Measurements from ENCODE around the gene IBTK. TPM values are rescaled to one million over a fixed set of nuclear protein-coding genes. Genes with fewer than 3 reads are reported as not detected.
"Not testable (repeated sequence)": the region's sequence is repeated elsewhere in the genome, so short reads cannot be mapped to it uniquely, and the experiment has no call there.

The IBTK gene
- total RNA-seq, 1 donor from 2014 or later: 37.7 TPM

GRCh38 chr6:82183642-82184282 lies 63.8 kb downstream of the IBTK start:
- DNase-seq: no peak
- H3K27ac Mint-ChIP-seq: no peak overlapping the region
- intact Hi-C loops (cut with micrococcal nuclease): no loop called here
- H3K27me3 Mint-ChIP-seq: no peaks in the 10 kb centered on the region
- H3K36me3 Mint-ChIP-seq (ENCODE audit: low read depth): peaks cover 49% of the 10 kb centered on the region
- H3K4me3 Mint-ChIP-seq: no peak overlapping the region
- no peaks in the 10 kb centered on the region for H3K9me3 Mint-ChIP-seq
- peaks cover 3% of the 10 kb centered on the region for H3K4me1 Mint-ChIP-seq

DNA sequence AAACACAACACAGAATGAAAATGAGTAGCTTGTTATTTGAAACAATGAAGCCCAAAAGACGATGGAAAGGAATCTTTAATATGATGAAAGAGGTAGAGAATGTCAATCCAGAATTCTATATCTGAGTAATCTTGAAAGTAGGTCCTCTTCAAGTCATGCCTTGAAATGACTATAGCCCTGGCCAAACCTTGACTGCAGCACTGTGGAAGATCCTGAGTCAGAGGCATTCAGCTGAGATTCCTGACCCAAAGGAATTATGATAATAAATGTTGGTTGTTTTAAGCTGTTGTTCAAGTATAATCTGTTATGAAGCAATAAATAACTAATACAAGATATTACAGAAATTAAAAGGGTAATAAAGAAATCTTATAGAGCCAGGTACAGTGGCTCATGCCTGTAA lies 64.8 kb downstream of the IBTK start:
- H3K27ac Mint-ChIP-seq: no peak overlapping the region
- peaks cover 44% of the 10 kb centered on the region for H3K36me3 Mint-ChIP-seq (ENCODE audit: low read depth)

GRCh38 chr6:82179415-82179814 lies 68.1 kb downstream of the IBTK start:
- intact Hi-C loops (cut with micrococcal nuclease): no loop called here

More for the DNA sequence above, 64.8 kb downstream of the IBTK start:
- no peak overlapping the region for H3K4me3 Mint-ChIP-seq
- H3K9me3 Mint-ChIP-seq: no peaks in the 10 kb centered on the region
- intact Hi-C loops (cut with micrococcal nuclease): no loop called here
- no peaks in the 10 kb centered on the region for H3K27me3 Mint-ChIP-seq
- H3K4me1 Mint-ChIP-seq: peaks cover 3% of the 10 kb centered on the region
- DNase-seq: no peak

DNA sequence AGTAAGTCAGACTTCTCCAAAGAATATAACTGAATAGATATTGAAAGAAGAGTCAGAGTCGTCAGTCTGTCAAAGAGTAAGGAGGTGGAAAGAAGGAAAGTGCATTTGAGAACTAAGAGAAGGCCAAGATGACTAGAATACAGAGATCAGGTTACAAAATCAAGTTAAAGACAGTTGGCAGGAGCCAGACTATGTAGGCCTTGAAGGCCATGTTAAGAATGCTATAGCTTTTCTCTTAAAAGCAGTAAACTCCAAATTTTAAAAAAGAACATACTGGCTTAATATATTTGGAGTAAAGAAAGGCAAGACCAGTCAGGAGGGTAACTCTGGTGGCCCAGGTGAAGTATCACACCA lies 68.8 kb downstream of the IBTK start:
- Mint-ChIP-seq H3K4me1 (peaks cover 3% of the 10 kb centered on the region), H3K36me3 (ENCODE audit: low read depth) (peaks cover 37% of the 10 kb centered on the region), H3K9me3 (no peaks in the 10 kb centered on the region), H3K4me3 (no peak overlapping the region), H3K27me3 (no peaks in the 10 kb centered on the region), H3K27ac (no peak overlapping the region)
- DNase-seq: no peak
- intact Hi-C loops (cut with micrococcal nuclease): no loop called here

More at GRCh38 chr6:82179415-82179814, 68.1 kb downstream of the IBTK start:
- Mint-ChIP-seq H3K9me3 (no peaks in the 10 kb centered on the region), H3K4me1 (peaks cover 3% of the 10 kb centered on the region), H3K36me3 (ENCODE audit: low read depth) (peaks cover 36% of the 10 kb centered on the region), H3K27me3 (no peaks in the 10 kb centered on the region), H3K27ac (no peak overlapping the region), H3K4me3 (no peak overlapping the region)
- no peak for DNase-seq

DNA sequence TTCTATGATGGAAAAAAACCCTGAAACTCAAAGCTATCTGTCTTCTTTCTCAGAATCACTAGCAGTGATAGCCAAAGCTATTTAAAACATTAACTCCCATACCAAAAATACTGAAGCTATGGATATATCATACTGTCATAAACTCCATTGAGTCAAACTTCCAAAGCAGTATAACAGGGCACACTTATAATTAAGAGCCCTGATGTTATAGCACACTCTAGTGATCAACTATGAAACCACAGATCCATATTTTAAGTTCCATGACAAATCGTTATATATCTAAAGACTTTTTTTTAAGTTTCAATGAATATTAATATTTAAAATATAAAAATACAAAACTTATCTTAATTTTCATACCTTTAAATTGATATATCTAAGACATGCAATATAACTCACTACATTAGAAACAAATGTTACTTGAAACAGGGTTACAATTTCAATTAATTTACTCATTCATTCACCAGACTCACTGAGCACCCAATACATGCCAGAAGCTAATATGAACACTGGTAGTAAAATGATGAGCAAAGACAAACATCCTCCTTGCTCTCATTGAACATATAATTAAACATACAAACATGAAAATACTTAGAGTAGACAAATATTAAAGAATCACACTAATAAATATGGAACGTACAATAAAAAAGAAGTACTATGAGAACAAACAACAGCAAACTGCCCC lies 69.3 kb downstream of the IBTK start:
- H3K4me1 Mint-ChIP-seq: peaks cover 3% of the 10 kb centered on the region
- no peak for DNase-seq
- H3K27ac Mint-ChIP-seq: no peak overlapping the region
- peaks cover 39% of the 10 kb centered on the region for H3K36me3 Mint-ChIP-seq (ENCODE audit: low read depth)
- intact Hi-C loops (cut with micrococcal nuclease): no loop called here
- H3K9me3 Mint-ChIP-seq: no peaks in the 10 kb centered on the region
- H3K4me3 Mint-ChIP-seq: no peak overlapping the region
- H3K27me3 Mint-ChIP-seq: no peaks in the 10 kb centered on the region

DNA sequence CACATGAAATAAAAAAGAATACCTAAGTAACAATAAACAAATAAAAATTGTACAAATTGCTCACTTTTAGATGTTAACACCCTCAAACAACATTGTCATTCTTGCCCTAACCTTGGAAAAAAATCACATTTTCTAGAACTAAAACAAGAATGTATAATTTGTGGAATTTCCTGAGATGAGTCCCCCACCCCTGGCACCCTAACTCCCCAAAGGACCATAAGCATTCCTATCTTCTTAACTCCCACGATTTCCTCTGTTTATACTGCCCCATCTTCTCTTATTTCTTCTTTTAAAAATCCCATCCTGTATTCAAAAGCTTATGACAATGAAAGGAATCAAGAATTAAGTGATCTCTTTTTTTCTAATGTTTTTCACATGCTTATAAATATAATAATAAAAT lies 70.9 kb downstream of the IBTK start:
- intact Hi-C loops (cut with micrococcal nuclease): no loop called here
- Mint-ChIP-seq H3K27me3 (no peaks in the 10 kb centered on the region), H3K4me3 (no peak overlapping the region), H3K36me3 (ENCODE audit: low read depth) (peaks cover 43% of the 10 kb centered on the region), H3K9me3 (no peaks in the 10 kb centered on the region), H3K4me1 (peaks cover 4% of the 10 kb centered on the region), H3K27ac (no peak overlapping the region)
- DNase-seq: no peak

- Mint-ChIP-seq H3K4me3 (no peak overlapping the region), H3K27me3 (no peaks in the 10 kb centered on the region), H3K27ac (no peak overlapping the region), H3K4me1 (peaks cover 1% of the 10 kb centered on the region), H3K36me3 (ENCODE audit: low read depth) (peaks cover 42% of the 10 kb centered on the region), H3K9me3 (no peaks in the 10 kb centered on the region)
- intact Hi-C loops (cut with micrococcal nuclease): no loop called here
- DNase-seq: no peak
Measured at GRCh38 chr6:82172594-82172993, 75.0 kb downstream of the IBTK start.

DNA sequence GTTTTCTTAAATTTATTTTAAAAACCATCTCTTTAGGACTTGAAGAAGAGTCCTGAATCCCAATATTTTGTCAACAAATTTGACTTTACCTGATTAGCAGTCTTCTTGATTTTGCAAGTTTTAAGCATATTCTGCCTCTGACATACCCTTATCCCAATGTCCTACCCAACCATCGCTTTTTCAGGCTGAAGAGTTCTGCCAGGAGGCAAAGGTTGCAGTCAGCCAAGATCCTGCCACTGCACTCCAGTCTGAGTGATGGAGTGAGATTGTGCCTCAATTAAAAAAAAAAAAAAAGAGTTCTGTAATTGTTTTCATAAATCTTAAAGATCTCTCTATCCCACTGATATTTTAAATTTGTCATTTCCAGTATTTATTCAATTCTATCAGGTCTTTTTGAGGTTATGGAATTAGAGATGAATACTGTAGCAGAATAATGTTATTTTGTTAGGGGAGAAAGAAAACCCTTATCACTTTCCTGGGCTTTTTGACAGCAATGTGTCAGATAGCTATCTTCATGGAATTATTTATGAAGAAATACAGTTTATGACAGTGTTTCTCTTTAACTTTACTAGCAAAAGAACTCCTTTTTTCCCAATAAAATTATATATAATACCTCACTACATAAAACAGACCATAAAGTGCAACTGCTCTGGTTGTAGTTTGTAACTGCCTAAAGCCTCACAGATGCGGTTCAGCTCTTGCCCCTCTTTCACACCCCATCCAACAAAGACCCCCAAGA lies 78.2 kb downstream of the IBTK start:
- H3K4me3 Mint-ChIP-seq: no peak overlapping the region
- no peak for DNase-seq
- intact Hi-C loops (cut with micrococcal nuclease): no loop called here
- peaks cover 45% of the 10 kb centered on the region for H3K36me3 Mint-ChIP-seq (ENCODE audit: low read depth)
- no peaks in the 10 kb centered on the region for H3K27me3 Mint-ChIP-seq
- H3K4me1 Mint-ChIP-seq: peaks cover 1% of the 10 kb centered on the region
- no peak overlapping the region for H3K27ac Mint-ChIP-seq
- H3K9me3 Mint-ChIP-seq: no peaks in the 10 kb centered on the region

- H3K4me1 Mint-ChIP-seq: no peaks in the 10 kb centered on the region
- no peak overlapping the region for H3K4me3 Mint-ChIP-seq
- H3K36me3 Mint-ChIP-seq (ENCODE audit: low read depth): peaks cover 26% of the 10 kb centered on the region
- no peaks in the 10 kb centered on the region for H3K9me3 Mint-ChIP-seq
- no peak overlapping the region for H3K27ac Mint-ChIP-seq
- H3K27me3 Mint-ChIP-seq: no peaks in the 10 kb centered on the region
- DNase-seq: no peak
- intact Hi-C loops (cut with micrococcal nuclease): no loop called here
Measured at GRCh38 chr6:82166493-82166892, 81.1 kb downstream of the IBTK start.

- intact Hi-C loops (cut with micrococcal nuclease): no loop called here
- no peak overlapping the region for H3K27ac Mint-ChIP-seq
- H3K9me3 Mint-ChIP-seq: peaks cover 5% of the 10 kb centered on the region
- no peaks in the 10 kb centered on the region for H3K27me3 Mint-ChIP-seq
- H3K4me1 Mint-ChIP-seq: no peaks in the 10 kb centered on the region
- DNase-seq: no peak
- no peak overlapping the region for H3K4me3 Mint-ChIP-seq
- no peaks in the 10 kb centered on the region for H3K36me3 Mint-ChIP-seq (ENCODE audit: low read depth)
Measured at GRCh38 chr6:82160255-82160990, 87.1 kb downstream of the IBTK start.

GRCh38 chr6:82152786-82153185 lies 94.8 kb downstream of the IBTK start:
- H3K27me3 Mint-ChIP-seq; intact Hi-C loops (cut with micrococcal nuclease); DNase-seq; H3K27ac Mint-ChIP-seq; H3K4me3 Mint-ChIP-seq; H3K36me3 Mint-ChIP-seq (ENCODE audit: low read depth); H3K4me1 Mint-ChIP-seq: not testable (repeated sequence)
- peaks cover 15% of the 10 kb centered on the region for H3K9me3 Mint-ChIP-seq

DNA sequence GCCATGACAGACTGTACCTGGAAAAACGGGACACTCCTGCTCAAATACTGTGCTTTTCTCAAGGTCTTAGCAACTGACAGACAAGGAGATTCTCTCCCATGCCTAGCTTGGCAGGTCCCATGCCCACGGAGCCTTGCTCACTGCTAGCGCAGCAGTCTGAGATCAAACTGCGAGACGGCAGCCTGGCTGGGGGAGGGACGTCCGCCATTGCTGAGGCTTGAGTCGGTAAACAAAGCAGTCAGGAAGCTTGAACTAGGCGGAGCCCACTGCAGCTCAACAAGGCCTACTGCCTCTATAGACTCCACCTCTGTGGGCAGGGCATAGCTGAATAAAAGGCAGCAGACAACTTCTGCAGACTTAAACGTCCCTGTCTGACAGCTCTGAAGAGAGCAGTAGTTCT lies 96.4 kb downstream of the IBTK start:
- H3K4me3 Mint-ChIP-seq; H3K9me3 Mint-ChIP-seq; H3K27ac Mint-ChIP-seq; H3K4me1 Mint-ChIP-seq; intact Hi-C loops (cut with micrococcal nuclease); DNase-seq; H3K36me3 Mint-ChIP-seq (ENCODE audit: low read depth); H3K27me3 Mint-ChIP-seq: not testable (repeated sequence)

GRCh38 chr6:82145926-82146452 lies 101.6 kb downstream of the IBTK start:
- DNase-seq: no peak
- no peaks in the 10 kb centered on the region for H3K27me3 Mint-ChIP-seq
- no peaks in the 10 kb centered on the region for H3K36me3 Mint-ChIP-seq (ENCODE audit: low read depth)
- H3K4me1 Mint-ChIP-seq: peaks cover 2% of the 10 kb centered on the region
- no peak overlapping the region for H3K4me3 Mint-ChIP-seq
- H3K9me3 Mint-ChIP-seq: no peaks in the 10 kb centered on the region
- intact Hi-C loops (cut with micrococcal nuclease): no loop called here
- no peak overlapping the region for H3K27ac Mint-ChIP-seq

Data from activated CD4-positive, alpha-beta T cell treated with anti-CD3 and anti-CD28 coated beads, Interleukin-2, amount 10 ng/mL, durations not matched to agents 24 days and 14 days (primary cell).